Spleen (tissue), 11 donors: ENCODE data around the gene GSTT2B. TPM values are rescaled to one million over a fixed set of nuclear protein-coding genes. Genes with fewer than 3 reads are reported as not detected.
A peak's percentile ranks its signal among the peaks of the same experiment; 100 is the strongest.
"Not testable (repeated sequence)": the region's sequence is repeated elsewhere in the genome, so short reads cannot be mapped to it uniquely, and the experiment has no call there.

Experiments
- DNase-seq: peaks from one replicate; pipeline ENCODE4 v3.0.0-alpha.2; 2020
- H3K27ac ChIP-seq, 8 donors: fragments of 200-600 bp; sonication (generic) in 7 of 8; 1 replicate in 4 of 8; 2 replicates in 4 of 8; pipeline versions ENCODE4 v1.5.0 to v1.8.0; 2016 to 2021; ENCODE audit warnings: inconsistent platforms in 4 of 8, mild to moderate bottlenecking in 4 of 8, moderate library complexity in 1 of 8
- H3K27me3 ChIP-seq, 7 donors: fragments of 200-600 bp; sonication (generic) in 6 of 7; replicated peaks in 1 of 7; 1 replicate in 4 of 7; 2 replicates in 3 of 7; pipeline versions ENCODE4 v1.5.0 to v1.8.0; 2016 to 2021; ENCODE audit warnings: inconsistent platforms in 3 of 7, mild to moderate bottlenecking in 1 of 7
- H3K36me3 ChIP-seq, 6 donors: fragments of 200-600 bp; sonication (generic) in 5 of 6; 1 replicate in 4 of 6; 2 replicates in 2 of 6; pipeline versions ENCODE4 v1.5.0 to v1.8.0; 2016 to 2021; ENCODE audit warnings: inconsistent platforms in 2 of 6
- H3K4me1 ChIP-seq, 6 donors: fragments of 200-600 bp; sonication (generic) in 5 of 6; 1 replicate in 3 of 6; 2 replicates in 3 of 6; pipeline versions ENCODE4 v1.5.0 to v1.8.0; 2016 to 2021; ENCODE audit warnings: inconsistent platforms in 3 of 6
- H3K4me3 ChIP-seq, 8 donors: fragments of 200-600 bp; sonication (generic) in 7 of 8; 1 replicate in 4 of 8; 2 replicates in 4 of 8; pipeline versions ENCODE4 v1.5.0 to v1.8.0; 2016 to 2021; ENCODE audit warnings: inconsistent platforms in 4 of 8, mild to moderate bottlenecking in 4 of 8, moderate library complexity in 2 of 8
- H3K9me3 ChIP-seq, 8 donors: fragments of 200-600 bp; sonication (generic) in 7 of 8; 1 replicate in 4 of 8; 2 replicates in 4 of 8; pipeline versions ENCODE4 v1.5.0 to v1.8.0; 2016 to 2021; ENCODE audit warnings: inconsistent platforms in 4 of 8
- CTCF ChIP-seq, 11 experiments: fragments of 200-600 bp in 7 of 11; fragments of 450-650 bp in 4 of 11; sonication (generic) in 4 of 11; IDR thresholded peaks in 8 of 11; conservative IDR thresholded peaks in 3 of 11; 1 replicate in 7 of 11; 2 replicates in 4 of 11; pipeline versions ENCODE4 v1.4.0 to v1.8.0; 2016 to 2021; ENCODE audit warnings: antibody characterized with exemption in 11 of 11, inconsistent platforms in 4 of 11, mild to moderate bottlenecking in 1 of 11
- POLR2AphosphoS5 ChIP-seq, 3 donors: sonication (generic); formaldehyde crosslinking; IDR thresholded peaks; one replicate each; pipeline ENCODE4 v1.5.1; 2017; ENCODE audit warnings: antibody characterized with exemption in 3 of 3
- WGBS, 5 donors: extraction: QIAGEN DNeasy Blood & Tissue Kit in 3 of 5; methylation state at CpG; one replicate each; pipeline versions ENCODE4 v1.1.5 to v1.1.7; 2013 to 2018; 5-methylcytosine and 5-hydroxymethylcytosine counted together
- intact Hi-C: fragments of 100-400 bp; cut with DNase I; formaldehyde crosslinking; loops from one replicate; pipeline ENCODE4 v1.15.0; 2023; ENCODE audit warnings: low total_unique reads
- polyA plus RNA-seq, 3 donors: library from polyadenylated mRNA; stranded (reverse); fragments of 200-250 nt; gene quantifications; one replicate each; pipeline ENCODE4 v1.2.1, GENCODE V29; 2013
- total RNA-seq, 7 donors: library from RNA; depleted of rRNA in 3 of 7; stranded (reverse); fragments of >200 nt in 3 of 7; fragmentation: NEBNext Ultra II Directional in 4 of 7; extraction: Animal tissue kit (Norgen Biotek cat#: 25700) in 4 of 7; gene quantifications; one replicate each; pipeline versions ENCODE4 v1.1.0 to v1.2.1, GENCODE V29; 2016 to 2021
- donor health status: healthy with polysubstance abuse.
- donor health status: DM: no; HTN: no; CAD: no; lungs with moderate emphysema.
- donor health status: DM: no; HTN: no; CAD: no.
- donor health status: Bipolar disorder and iron deficiency.
- donor health status: healthy.
- donor health status: DM: no; HTN: no; CAD: no.
- donor health status: DM: yes; HTN: yes; CAD: no.

The GSTT2B gene
- total and polyA plus RNA-seq, 10 donors: 2.0 to 11.6 (median 4.8) TPM

GRCh38 chr22:23956301-23956900 lies 4.6 kb downstream of the GSTT2B start:
- H3K36me3 ChIP-seq, H3K27ac ChIP-seq, H3K9me3 ChIP-seq, intact Hi-C loops, H3K4me3 ChIP-seq, H3K4me1 ChIP-seq: not testable (repeated sequence)
- DNase-seq: peak; percentile 76
- WGBS, 5 donors: 25 to 41% (median 33%) methylated on average over 12 of the region's 12 CpGs
- TF ChIP-seq CTCF (IDR thresholded peaks at IDR 0.05 in 8 of 11, conservative IDR thresholded peaks at IDR 0.05 in 3 of 11) (peak; percentile 81 to 93 (median 88)), POLR2AphosphoS5 (IDR thresholded peaks at IDR 0.05) (peak in 1 of 3 donors; percentile 41)
- peaks cover 0 to 15% (median 0%) of the 10 kb centered on the region in 7 donors for H3K27me3 ChIP-seq

GRCh38 chr22:23955886-23956285 lies 5.1 kb downstream of the GSTT2B start:
- H3K9me3 ChIP-seq, DNase-seq, H3K4me1 ChIP-seq, H3K4me3 ChIP-seq, intact Hi-C loops, H3K36me3 ChIP-seq, H3K27ac ChIP-seq: not testable (repeated sequence)
- H3K27me3 ChIP-seq: peaks cover 0 to 15% (median 0%) of the 10 kb centered on the region in 7 donors
- 69 to 89% (median 77%) methylated on average over 5 to 8 of the region's 8 CpGs for WGBS, 5 donors

GRCh38 chr22:23954991-23955305 lies 6.0 kb downstream of the GSTT2B start:
- H3K27ac ChIP-seq, H3K9me3 ChIP-seq, DNase-seq, intact Hi-C loops, H3K4me3 ChIP-seq, H3K27me3 ChIP-seq, H3K4me1 ChIP-seq, H3K36me3 ChIP-seq: not testable (repeated sequence)
- 74 to 90% (median 88%) methylated on average over 5 to 6 of the region's 6 CpGs for WGBS, 5 donors

- H3K9me3 ChIP-seq, DNase-seq, H3K27me3 ChIP-seq, H3K4me3 ChIP-seq, intact Hi-C loops, H3K4me1 ChIP-seq, H3K27ac ChIP-seq, H3K36me3 ChIP-seq: not testable (repeated sequence)
- 73 to 84% (median 77%) methylated on average over 7 to 8 of the region's 8 CpGs for WGBS, 5 donors
Measured at GRCh38 chr22:23954193-23954990, 6.6 kb downstream of the GSTT2B start.

- H3K27ac ChIP-seq, H3K4me1 ChIP-seq, H3K4me3 ChIP-seq, DNase-seq, H3K9me3 ChIP-seq, intact Hi-C loops, H3K36me3 ChIP-seq, H3K27me3 ChIP-seq: not testable (repeated sequence)
- whole genome bisulfite sequencing, 5 donors: 53 to 87% (median 73%) methylated on average over 3 to 4 of the region's 4 CpGs
Measured at GRCh38 chr22:23953485-23953884, 7.5 kb downstream of the GSTT2B start.

GRCh38 chr22:23952794-23953405 lies 8.1 kb downstream of the GSTT2B start:
- H3K4me3 ChIP-seq, H3K4me1 ChIP-seq, H3K9me3 ChIP-seq, intact Hi-C loops, DNase-seq, H3K36me3 ChIP-seq, H3K27me3 ChIP-seq, H3K27ac ChIP-seq: not testable (repeated sequence)
- WGBS, 5 donors: 71 to 75% (median 72%) methylated on average over 8 to 11 of the region's 11 CpGs

- H3K9me3 ChIP-seq, DNase-seq, H3K27me3 ChIP-seq, H3K36me3 ChIP-seq, H3K27ac ChIP-seq, H3K4me1 ChIP-seq, H3K4me3 ChIP-seq, intact Hi-C loops: not testable (repeated sequence)
- WGBS, 5 donors: 76 to 90% (median 84%) methylated on average over 2 of the region's 2 CpGs
Measured at GRCh38 chr22:23951383-23951782, 9.6 kb downstream of the GSTT2B start.

- H3K9me3 ChIP-seq, H3K4me3 ChIP-seq, H3K4me1 ChIP-seq, H3K27me3 ChIP-seq, H3K36me3 ChIP-seq, intact Hi-C loops, H3K27ac ChIP-seq, DNase-seq: not testable (repeated sequence)
- WGBS, 5 donors: 74 to 93% (median 88%) methylated on average over 15 to 18 of the region's 18 CpGs
Measured at GRCh38 chr22:23949764-23950163, 11.2 kb downstream of the GSTT2B start.

GRCh38 chr22:23947391-23947790 lies 13.6 kb downstream of the GSTT2B start:
- H3K27me3 ChIP-seq, H3K9me3 ChIP-seq, H3K4me1 ChIP-seq, H3K27ac ChIP-seq, DNase-seq, intact Hi-C loops, H3K4me3 ChIP-seq, H3K36me3 ChIP-seq: not testable (repeated sequence)
- 0 to 84% (median 71%) methylated on average over 1 to 3 of the region's 3 CpGs for WGBS, 5 donors

GRCh38 chr22:23940166-23940565 lies 20.8 kb downstream of the GSTT2B start:
- 73 to 85% (median 80%) methylated on average over 3 to 6 of the region's 14 CpGs; no CpG with 5 or more reads in 2 of the 5 donors for WGBS, 5 donors
- H3K4me3 ChIP-seq, H3K27me3 ChIP-seq, H3K36me3 ChIP-seq, H3K4me1 ChIP-seq, intact Hi-C loops, DNase-seq, H3K9me3 ChIP-seq, H3K27ac ChIP-seq: not testable (repeated sequence)
